HG03108 (cell line): ENCODE results near the gene ADIPOQ.
"Not testable (repeated sequence)": the region's sequence is repeated elsewhere in the genome, so short reads cannot be mapped to it uniquely, and the experiment has no call there.

Experiments used
- ATAC-seq: cut with Tn5 transposase; IDR thresholded peaks from one replicate; pipeline ENCODE4 v1.9.1; 2021; ENCODE audit warnings: moderate library complexity; ENCODE audit not compliant: unreplicated experiment

Gene ADIPOQ

GRCh38 chr3:186901135-186901734 is 58.7 kb downstream of the ADIPOQ start:
- no peak for ATAC-seq

DNA sequence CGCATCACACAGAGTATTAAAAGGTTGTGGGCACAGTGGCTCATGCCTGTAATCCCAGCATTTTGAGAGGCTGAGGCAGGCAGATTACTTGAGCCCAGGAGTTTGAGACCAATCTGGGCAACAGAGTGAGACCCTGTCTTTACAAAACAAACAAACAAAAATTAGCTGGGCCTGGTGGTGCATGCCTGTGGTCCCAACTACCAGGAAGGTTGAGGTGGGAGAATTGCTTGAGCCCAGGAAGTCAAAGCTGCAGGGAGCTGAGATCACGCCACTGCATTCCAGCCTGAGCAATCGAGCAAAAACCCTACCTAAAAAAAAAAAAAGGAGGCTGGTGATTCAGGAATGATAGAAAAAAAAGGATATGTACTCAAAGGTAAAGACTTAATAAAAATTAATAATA is 59.6 kb downstream of the ADIPOQ start:
- no peak for ATAC-seq

DNA sequence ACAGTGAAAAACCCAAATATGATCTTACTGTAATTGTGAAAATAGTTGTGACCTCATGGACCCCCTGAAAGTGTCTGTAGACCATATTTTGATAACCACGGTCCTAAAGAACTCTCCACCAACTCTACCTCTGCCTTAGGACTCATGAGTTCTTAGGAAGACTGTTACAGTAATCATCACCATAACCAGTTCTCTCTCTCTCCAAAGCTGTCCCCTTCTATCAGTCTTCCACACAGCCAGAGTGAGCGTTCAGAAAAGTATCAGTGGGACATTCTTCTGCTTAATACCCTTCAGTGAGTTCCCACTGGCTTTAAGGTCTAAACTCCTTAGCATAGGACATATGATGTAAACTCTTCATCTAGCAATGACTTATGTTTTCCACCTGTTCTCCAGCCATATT is 60.2 kb downstream of the ADIPOQ start:
- ATAC-seq = no peak

GRCh38 chr3:186903676-186904075 is 61.2 kb downstream of the ADIPOQ start:
- not testable (repeated sequence) for ATAC-seq

GRCh38 chr3:186907075-186907474 is 64.6 kb downstream of the ADIPOQ start:
- ATAC-seq = not testable (repeated sequence)
